Activated naive CD4-positive, alpha-beta T cell treated with anti-CD3 and anti-CD28 coated beads, Interleukin-2, amount 50 U/mL, for 16 hours (primary cell): ENCODE results near the gene PSKH1.
"Not testable (repeated sequence)": the region's sequence is repeated elsewhere in the genome, so short reads cannot be mapped to it uniquely, and the experiment has no call there.

Experiments used
- DNase-seq: peaks from one replicate; pipeline ENCODE4 v3.0.0-alpha.2; 2020

The PSKH1 gene

DNA sequence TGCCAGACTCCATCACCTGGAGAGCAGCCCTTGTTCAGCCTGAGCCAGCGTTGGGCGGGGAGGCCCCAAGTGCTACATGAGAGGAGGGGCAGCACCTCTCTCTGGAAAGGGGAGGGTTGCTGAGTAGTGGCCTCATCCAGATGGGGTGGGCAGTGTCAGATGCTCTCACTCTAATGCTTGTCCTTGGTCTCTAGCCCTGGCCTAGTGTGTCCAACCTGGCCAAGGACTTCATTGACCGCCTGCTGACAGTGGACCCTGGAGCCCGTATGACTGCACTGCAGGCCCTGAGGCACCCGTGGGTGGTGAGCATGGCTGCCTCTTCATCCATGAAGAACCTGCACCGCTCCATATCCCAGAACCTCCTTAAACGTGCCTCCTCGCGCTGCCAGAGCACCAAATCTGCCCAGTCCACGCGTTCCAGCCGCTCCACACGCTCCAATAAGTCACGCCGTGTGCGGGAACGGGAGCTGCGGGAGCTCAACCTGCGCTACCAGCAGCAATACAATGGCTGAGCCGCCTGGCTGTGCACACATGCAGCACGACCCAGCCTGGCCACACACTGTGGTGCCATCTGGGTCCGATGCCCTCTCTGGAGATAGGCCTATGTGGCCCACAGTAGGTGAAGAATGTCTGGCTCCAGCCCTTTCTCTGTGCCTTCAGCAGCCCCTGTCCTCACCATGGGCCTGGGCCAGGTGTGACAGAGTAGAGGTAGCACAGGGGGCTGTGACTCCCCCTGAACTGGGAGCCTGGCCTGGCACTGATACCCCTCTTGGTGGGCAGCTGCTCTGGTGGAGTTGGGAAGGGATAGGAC lies 34.3 kb downstream of the PSKH1 start:
- no peak for DNase-seq

GRCh38 chr16:67928147-67928546 lies 35.1 kb downstream of the PSKH1 start:
- no peak for DNase-seq

DNA sequence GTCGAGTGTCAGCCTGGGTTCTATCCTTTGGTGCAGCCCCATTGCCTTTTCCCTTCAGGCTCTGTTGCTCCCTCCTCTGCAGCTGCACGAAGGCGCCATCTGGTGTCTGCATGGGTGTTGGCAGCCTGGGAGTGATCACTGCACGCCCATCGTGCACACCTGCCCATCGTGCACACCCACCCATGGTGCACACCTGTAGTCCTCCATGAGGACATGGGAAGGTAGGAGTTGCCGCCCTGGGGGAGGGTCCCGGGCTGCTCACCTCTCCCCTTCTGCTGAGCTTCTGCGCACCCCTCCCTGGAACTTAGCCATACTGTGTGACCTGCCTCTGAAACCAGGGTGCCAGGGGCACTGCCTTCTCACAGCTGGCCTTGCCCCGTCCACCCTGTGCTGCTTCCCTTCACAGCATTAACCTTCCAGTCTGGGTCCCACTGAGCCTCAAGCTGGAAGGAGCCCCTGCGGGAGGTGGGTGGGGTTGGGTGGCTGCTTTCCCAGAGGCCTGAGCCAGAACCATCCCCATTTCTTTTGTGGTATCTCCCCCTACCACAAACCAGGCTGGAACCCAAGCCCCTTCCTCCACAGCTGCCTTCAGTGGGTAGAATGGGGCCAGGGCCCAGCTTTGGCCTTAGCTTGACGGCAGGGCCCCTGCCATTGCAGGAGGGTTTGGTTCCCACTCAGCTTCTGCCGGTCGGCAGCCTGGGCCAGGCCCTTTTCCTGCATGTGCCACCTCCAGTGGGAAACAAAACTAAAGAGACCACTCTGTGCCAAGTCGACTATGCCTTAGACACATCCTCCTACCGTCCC lies 35.7 kb downstream of the PSKH1 start:
- peak; percentile 81 for DNase-seq

- no peak for DNase-seq
Measured at GRCh38 chr16:67930191-67930590, 37.1 kb downstream of the PSKH1 start.

GRCh38 chr16:67930678-67931211 lies 37.7 kb downstream of the PSKH1 start:
- no peak for DNase-seq

- DNase-seq, result no peak
Measured at GRCh38 chr16:67931712-67932461, 38.8 kb downstream of the PSKH1 start, which contains the start of gene CTRL. Gene CTRL (minus strand): TSS chr16:67931862. CDS start chr16:67931852, 10 bp downstream.

GRCh38 chr16:67932462-67932840 lies 39.4 kb downstream of the PSKH1 start:
- DNase-seq, result no peak

- no peak for DNase-seq
Measured at GRCh38 chr16:67933805-67934204, 40.8 kb downstream of the PSKH1 start.

- no peak for DNase-seq
Measured at GRCh38 chr16:67934306-67935100, 41.4 kb downstream of the PSKH1 start.

GRCh38 chr16:67935101-67935401 lies 42.0 kb downstream of the PSKH1 start:
- DNase-seq, result no peak

DNA sequence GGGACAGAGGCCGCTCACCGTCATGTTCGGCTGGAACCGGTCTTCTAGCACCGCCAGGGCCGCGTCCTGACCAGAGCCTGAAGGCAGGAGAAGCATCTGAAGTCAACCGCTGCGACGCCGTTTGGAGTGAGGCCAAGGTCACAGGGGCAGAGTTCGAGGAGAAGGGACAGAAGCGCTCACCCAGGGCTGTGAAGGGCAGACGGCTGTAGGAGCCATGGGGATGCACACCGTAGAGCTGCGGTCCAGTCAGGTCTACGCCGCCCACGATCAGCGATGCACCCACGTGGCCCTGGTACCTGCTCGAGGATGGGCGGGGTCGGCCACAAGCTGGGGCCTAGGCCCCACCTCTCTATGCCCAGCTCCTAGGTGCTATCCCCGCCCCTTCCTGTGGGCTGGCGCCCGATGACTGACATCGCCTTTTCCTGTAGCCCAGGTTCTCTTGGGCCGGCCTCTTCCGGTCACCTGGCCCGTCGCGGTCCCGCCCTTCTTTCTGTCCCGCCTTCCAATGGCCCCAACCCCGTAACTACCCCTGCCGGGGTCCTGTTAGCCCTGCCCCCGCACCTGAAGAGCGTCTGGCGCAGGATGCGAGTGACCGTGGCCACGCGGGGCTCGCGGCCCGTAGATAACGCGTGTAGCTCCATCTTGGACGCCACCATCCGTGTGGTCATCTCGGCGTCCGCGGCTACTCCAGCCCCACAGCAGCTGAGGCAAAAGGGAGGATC lies 42.5 kb downstream of the PSKH1 start:
- DNase-seq, result peak; percentile 95

- DNase-seq, result peak; percentile 56
Measured at GRCh38 chr16:67936124-67936879, 43.2 kb downstream of the PSKH1 start, which contains the start of gene PSMB10. Gene PSMB10 (minus strand): TSS chr16:67936850. CDS start chr16:67936749, 101 bp downstream.

- DNase-seq, result peak; percentile 77
Measured at GRCh38 chr16:67936880-67937605, 44.0 kb downstream of the PSKH1 start.

GRCh38 chr16:67937713-67938112 lies 44.7 kb downstream of the PSKH1 start:
- not testable (repeated sequence) for DNase-seq

DNA sequence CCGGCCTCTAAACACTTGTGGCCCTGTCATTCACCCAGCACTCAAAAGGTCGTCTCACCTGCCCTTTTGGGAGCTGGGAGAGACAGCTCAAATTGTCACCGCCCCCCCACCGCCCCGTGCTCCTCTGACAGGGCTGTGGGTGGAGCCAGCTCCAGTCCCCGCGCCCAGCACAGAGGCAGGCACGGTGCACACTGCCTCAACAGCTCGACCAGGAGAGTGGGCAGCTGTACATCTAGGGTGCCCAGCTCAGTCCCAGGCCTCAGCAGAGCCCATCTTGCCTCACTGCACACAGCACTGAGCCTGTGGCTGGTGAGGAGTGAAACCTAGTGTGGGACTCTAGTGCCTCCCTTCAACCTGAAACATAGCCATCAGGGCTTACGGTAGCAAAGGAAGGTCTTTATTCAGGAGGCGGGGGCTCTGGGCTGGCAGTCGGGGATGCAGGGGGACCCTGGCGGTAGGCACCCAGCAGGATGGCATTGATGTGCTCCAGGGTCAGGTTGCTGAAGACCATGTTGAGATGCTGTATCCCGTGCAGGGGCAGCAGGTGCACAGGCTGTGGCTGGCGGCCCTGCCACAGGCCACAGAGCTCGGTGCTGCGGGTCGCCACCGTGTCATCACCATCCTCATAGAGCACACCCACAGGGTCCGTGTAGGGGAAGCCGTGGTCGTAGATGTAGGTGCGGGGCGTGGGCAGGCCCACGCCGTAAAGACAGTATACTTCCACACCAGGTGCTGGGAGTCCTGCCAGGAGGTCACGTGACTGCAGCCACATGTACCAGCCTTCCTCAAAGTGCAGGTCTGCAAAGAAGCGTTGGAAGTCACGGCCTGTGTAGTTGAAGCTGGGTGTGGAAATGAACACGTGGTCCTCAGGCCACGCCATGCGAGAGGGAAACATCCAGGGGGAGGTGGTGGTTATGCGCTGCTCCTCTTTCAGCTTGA lies 46.7 kb downstream of the PSKH1 start:
- peak; percentile 62 for DNase-seq

DNA sequence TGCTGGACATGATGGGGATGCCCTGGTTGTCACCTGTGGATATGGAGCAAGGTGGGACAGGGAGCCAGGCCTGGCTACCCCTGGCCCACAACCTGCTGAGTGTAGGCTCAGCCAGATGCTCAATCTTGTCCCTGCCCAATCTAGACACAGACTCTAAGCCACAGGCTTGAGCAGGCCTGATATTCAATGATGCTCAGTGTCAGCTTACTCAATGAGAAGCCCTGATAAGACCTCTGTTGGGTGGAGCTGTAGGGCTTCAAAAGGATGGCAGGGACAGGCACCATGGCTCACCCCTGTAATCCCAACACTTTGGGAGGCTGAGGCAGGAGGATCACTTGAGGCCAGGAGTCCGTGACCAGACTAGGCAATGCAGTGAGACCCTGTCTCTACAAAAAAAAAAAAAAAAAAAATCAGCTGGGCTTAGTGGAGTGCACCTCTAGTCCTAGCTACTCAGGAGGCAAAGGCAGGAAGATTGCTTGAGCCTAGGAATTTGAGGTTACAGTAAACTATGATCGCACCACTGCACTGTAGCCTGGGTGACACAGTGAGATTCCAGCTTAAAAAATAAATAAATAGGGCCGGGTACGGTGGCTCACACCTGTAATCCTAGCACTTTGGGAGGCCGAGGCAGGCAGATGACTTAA lies 47.5 kb downstream of the PSKH1 start:
- no peak for DNase-seq

- no peak for DNase-seq
Measured at GRCh38 chr16:67941469-67942199, 48.6 kb downstream of the PSKH1 start.

- peak; percentile 40 for DNase-seq
Measured at GRCh38 chr16:67942200-67942509, 49.1 kb downstream of the PSKH1 start.
